Fibroblast of peridontal ligament (primary cell): Measurements from ENCODE around the gene CCDC158.
"Not testable (repeated sequence)": the region's sequence is repeated elsewhere in the genome, so short reads cannot be mapped to it uniquely, and the experiment has no call there.

Experiments used
- DNase-seq: peaks from one replicate; pipeline ENCODE4 v3.0.0-alpha.2; 2010; ENCODE audit errors: extremely low read depth

The CCDC158 gene

DNA sequence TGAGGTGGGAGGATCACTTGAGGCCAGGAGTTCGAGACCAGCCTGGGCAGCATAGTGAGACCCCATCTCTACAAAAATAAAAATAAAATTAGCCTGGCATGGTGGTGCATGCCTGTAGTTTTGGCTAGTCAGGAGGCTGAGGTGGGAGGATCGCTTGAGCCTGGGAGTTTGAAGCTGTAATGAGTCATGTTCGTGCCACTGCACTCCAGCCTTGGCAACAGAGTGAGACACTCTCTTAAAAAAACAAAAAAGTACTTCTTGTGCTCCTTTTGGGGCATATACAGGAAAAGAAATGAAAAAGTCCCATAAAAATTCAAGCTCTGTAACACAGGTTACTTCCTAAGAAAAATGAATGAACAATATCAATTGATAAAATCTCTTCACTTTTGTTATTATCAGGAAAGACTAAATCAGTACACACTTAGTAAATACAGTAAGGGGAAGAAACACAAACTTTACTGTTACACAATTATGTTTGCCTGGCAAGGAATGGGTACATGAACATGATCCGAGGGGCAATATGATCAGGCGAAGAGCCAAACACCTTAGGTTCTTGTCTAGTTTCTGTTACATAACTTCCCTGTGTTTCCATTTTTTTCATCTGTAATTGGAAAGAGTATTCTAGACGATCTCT lies 46.9 kb downstream of the CCDC158 start:
- DNase-seq, result peak; percentile 17

DNA sequence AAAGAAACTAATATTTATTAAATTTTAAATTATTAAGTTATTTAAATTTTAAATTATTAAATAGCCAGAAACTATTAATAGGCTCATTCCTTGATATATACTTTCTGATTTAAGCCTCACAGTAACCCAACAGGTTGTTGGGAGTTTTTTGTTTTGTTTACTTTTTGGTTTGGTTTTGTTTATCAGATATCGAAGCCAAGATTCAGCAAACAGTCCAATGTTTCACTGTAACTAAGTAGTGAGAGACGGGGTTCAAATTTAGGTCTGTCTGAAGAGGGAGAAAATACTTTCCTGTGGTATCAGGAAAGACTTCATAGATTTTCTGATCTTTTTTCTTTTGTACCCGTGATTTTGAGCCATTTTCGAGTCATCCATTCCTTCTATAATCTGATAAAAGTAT lies 54.2 kb downstream of the CCDC158 start:
- no peak for DNase-seq

- no peak for DNase-seq
These were observed 55.3 kb downstream of the CCDC158 start for GRCh38 chr4:76365636-76366035.

DNA sequence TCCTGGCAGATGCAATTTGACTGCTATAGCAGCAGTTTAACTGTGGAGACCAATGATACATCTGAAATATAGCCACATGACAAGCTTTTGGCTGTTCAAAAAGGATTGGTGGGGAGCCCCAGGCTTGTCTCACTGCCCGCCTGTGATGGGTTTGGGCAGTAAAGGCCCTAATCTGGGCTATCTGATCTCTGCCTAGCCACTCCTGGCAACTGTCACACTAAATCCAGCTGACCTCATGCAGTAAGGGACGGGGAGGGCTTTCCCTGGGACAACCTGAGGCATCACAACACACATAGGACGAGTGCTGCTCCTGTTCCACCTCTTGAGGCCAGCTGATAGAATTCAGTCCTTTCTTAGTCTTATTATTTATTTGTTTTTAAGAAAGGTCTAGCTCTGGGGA lies 56.2 kb downstream of the CCDC158 start:
- DNase-seq, result no peak

DNA sequence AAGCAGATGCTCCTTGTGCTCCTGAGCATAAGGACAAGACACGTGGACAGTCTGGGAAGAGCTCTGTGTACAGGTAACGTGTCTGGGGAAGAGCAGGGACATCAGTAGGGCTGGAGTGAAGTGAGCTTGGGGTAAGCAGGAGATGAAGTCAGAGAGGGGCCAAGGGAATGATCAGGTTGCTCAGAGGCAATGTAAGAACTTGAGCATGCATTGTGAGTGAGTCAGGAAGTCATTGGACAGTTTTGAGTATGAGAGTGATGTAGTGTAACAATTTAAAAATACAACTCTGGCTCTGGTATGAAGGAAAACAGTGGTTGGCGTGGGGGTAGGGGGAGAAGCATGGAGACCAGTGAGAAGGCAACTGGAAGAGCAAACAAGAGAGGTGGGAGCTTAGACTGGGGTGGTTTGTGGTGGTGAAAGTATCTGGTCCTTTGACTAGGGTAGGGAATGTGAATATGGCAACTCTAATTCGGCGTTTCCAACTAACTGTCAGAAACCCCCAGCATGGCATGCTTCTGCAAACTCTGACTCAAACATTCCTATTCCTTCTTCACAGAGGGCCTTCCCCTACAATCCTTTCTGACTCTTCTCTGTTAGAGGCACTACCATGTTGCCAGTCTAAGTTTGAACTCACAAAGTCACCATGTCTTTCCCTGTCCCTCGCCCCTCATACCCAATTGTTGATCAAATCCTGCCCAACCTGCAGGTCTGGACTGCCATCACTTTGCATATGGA lies 57.2 kb downstream of the CCDC158 start:
- DNase-seq, result no peak

GRCh38 chr4:76361689-76362412 lies 59.1 kb downstream of the CCDC158 start:
- no peak for DNase-seq

GRCh38 chr4:76359881-76360466 lies 61.0 kb downstream of the CCDC158 start:
- DNase-seq, result not testable (repeated sequence)

DNA sequence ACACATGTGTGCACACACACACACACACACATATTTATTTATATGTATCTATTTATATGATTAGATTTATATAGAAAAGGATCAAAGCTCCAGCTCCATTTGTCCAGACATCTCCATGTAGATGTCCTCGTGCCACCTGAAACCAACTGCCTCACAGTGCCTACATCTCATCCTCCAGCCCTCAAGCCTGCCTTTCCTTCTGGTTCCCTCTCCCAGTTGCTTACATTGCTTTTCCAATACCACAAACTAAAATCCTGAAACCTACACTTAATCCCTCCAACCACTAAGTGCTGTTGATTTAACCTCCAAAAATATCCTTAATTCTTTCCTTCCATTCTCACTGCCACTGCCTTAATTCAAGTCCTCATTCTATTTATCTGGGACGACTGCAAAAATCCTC lies 63.0 kb downstream of the CCDC158 start:
- DNase-seq, result no peak

GRCh38 chr4:76354517-76355473 lies 66.1 kb downstream of the CCDC158 start:
- DNase-seq, result no peak

- no peak for DNase-seq
These were observed 78.1 kb downstream of the CCDC158 start for GRCh38 chr4:76342803-76343202.

GRCh38 chr4:76342191-76342590 lies 78.8 kb downstream of the CCDC158 start:
- DNase-seq, result no peak

DNA sequence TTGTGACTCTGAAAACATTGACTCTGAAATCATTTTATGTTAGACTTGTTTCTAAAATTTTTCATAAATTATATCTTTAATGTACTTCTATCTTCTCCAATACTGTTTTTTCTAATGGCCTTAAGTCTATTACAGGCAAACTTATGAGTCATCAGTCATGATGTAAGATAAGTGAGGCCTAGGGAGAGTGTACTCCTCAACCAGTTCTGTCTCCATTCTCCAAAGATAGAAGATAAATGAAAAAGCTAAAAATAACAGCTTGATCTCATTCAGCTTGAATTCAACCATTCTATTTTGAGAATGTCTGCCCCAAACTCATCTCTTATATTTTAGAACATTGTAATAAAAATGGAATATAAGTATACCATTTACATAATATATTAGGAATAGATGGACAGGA lies 79.9 kb downstream of the CCDC158 start:
- peak; percentile 67 for DNase-seq

DNA sequence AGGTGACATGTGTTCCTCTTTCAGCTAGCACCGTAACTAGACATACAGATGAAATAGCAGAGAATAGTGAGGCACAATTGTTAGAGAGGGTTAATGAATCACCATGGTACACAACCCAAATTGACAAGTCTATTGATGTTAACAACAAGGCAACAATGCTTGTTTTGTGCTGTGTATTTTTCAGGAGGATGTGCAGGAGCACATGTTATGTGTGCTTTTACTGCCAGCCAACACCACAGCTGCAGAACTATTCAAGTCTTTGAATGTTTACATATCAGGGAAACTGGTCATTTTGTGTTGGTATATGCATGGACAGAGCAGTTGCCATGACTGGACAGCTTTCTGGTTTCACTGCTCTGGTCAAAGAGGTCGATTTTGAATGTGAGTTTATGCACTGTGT lies 81.6 kb downstream of the CCDC158 start:
- DNase-seq, result peak; percentile 21

- no peak for DNase-seq
These were observed 86.1 kb downstream of the CCDC158 start for GRCh38 chr4:76334885-76335284.

GRCh38 chr4:76326515-76326914 lies 94.4 kb downstream of the CCDC158 start:
- DNase-seq, result no peak

- DNase-seq, result no peak
These were observed 95.9 kb downstream of the CCDC158 start for GRCh38 chr4:76325072-76325471.

DNA sequence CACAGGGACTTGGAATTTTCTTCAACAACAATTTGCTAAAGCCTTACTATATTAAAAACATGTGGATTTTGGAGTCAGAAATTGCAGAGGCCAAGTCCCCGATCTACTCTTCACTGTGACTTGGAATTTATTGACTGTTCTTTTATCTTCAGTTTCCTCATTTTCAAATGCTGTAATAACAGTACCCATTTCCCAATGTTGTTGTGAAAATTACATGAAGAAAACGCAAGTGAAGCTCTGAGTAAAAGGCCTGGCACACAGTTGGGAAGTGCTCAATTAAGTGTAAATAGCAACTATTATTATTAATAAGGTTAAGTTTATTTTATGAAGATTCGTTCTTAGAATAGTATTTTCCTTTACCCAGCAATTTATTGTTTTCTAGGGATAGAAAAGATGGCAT lies 98.7 kb downstream of the CCDC158 start:
- no peak for DNase-seq

GRCh38 chr4:76316131-76316530 lies 104.8 kb downstream of the CCDC158 start:
- no peak for DNase-seq

GRCh38 chr4:76315267-76315918 lies 105.5 kb downstream of the CCDC158 start:
- no peak for DNase-seq

- DNase-seq, result no peak
These were observed 107.4 kb downstream of the CCDC158 start for GRCh38 chr4:76313547-76313946.

GRCh38 chr4:76312457-76312856 lies 108.5 kb downstream of the CCDC158 start:
- no peak for DNase-seq
